Esophagus squamous epithelium (tissue), 4 donors: Measurements from ENCODE around the gene CDKN2B-AS1.

Experiments
- POLR2A ChIP-seq, 4 donors: fragments of 450-650 bp; IDR thresholded peaks; one replicate each; pipeline ENCODE4 v1.6.1; 2017; ENCODE audit warnings: antibody characterized with exemption in 4 of 4, mild to moderate bottlenecking in 4 of 4, moderate library complexity in 3 of 4
- TF ChIP-seq, protein P1 (sequence below), 6 experiments: fragments of 450-650 bp in 4 of 6; fragments of 200-600 bp in 2 of 6; sonication (generic) in 2 of 6; IDR thresholded peaks; one replicate each; pipeline ENCODE4 v1.5.1; 2016 to 2019; ENCODE audit warnings: antibody characterized with exemption in 6 of 6, mild to moderate bottlenecking in 4 of 6, moderate library complexity in 4 of 6

DNA sequence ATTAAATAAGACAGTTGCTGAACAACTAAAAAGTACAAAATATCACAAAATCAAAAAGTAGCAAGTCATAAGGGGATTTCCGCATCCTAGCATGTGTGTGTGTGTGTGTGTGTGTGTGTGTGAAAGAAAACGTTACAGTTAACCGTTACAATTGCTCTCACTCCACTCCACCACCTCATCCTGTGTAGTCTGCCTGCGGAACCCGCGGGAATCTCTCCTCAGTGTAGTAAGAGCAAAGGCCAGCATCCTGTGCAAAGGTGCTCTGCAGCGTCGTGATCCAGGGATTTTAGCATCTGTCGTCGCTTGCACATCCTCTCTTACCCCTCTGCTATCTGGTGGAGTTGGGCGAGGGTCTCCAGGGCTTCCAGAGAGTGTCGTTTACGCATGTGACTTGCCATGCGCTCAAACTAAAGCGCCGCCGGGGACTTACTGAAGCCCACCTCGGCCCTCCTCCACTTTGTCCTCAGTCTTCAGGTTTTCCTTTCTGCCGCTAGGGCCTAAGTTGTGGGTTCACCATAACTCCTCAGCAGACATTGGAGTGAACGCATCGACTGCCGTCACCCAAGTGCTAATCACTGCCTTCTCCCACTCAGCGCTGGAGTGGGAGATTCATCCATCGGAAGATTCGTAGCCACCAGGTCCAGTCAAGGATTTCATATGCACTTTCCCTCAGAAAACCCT lies 10.6 kb downstream of the CDKN2B-AS1 start:
- TF ChIP-seq, protein P1, sequence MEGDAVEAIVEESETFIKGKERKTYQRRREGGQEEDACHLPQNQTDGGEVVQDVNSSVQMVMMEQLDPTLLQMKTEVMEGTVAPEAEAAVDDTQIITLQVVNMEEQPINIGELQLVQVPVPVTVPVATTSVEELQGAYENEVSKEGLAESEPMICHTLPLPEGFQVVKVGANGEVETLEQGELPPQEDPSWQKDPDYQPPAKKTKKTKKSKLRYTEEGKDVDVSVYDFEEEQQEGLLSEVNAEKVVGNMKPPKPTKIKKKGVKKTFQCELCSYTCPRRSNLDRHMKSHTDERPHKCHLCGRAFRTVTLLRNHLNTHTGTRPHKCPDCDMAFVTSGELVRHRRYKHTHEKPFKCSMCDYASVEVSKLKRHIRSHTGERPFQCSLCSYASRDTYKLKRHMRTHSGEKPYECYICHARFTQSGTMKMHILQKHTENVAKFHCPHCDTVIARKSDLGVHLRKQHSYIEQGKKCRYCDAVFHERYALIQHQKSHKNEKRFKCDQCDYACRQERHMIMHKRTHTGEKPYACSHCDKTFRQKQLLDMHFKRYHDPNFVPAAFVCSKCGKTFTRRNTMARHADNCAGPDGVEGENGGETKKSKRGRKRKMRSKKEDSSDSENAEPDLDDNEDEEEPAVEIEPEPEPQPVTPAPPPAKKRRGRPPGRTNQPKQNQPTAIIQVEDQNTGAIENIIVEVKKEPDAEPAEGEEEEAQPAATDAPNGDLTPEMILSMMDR (IDR thresholded peaks at IDR 0.05) = no peak
- no peak for TF ChIP-seq POLR2A (IDR thresholded peaks at IDR 0.05)
